Measurements from ENCODE around the gene CLDN1.

The CLDN1 gene

DNA sequence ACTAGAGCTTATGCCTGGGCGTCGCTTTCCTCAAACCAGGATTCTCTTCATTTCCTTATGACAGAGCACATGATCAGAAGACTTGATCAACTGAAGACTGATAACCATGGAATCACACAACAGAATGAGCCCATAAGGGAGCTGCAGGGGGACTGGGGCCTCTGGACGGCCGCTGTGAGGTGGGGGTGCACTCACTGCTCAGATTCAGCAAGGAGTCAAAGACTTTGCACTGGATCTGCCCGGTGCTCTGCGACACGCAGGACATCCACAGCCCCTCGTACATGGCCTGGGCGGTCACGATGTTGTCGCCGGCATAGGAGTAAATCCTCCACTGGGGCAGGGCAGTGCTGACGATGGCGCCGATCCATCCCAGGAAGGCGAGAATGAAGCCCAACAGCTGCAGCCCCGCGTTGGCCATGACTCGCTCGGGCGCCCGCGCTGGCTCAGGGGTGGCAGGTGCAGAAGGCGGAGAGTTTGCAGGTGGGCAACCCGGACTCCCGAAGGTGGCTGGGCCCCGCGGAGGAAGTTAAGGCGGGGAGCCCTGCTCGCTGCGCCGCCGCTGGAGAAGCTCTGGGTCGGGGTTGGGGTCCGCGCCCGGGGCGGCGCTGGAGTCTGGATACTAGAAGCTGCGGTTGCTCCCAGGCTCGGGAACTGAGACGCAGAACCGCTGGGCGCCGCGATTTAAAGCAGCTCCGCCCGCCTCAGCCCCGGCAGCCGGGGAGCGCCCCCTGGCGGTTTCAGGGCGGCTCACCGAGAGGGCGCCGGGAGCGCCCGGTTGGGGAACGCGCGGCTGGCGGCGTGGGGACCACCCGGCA, at the start of gene CLDN1:
Gene CLDN1, minus strand, starts transcription at position 658 of the 815 bp plus-strand sequence. Its CDS starts 240 bp downstream, at position 418.
- DNase-seq, result peak; percentile 18

DNA sequence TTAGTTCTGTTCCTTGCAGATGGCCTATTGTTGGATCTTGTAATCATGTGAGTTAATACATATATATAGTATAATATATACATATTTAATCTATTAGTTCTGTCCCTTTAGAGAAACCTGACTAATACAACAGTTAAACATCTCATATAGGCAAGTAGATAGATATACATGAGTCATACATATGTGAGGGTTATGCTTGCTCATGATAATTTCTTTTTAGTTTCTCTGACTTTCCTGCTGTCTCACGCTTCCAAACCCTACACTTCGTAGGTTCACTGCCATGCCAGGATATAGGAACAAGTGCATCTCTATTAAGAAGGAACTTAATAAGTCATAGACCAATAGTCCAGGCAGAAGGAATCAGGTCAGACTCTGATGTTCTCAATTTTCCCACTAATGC, 48.9 kb upstream of the CLDN1 start:
- no peak for DNase-seq

GRCh38 chr3:190370369-190370768, 48.1 kb upstream of the CLDN1 start:
- no peak for DNase-seq

- DNase-seq, result no peak
Measured at GRCh38 chr3:190369668-190370295, 47.5 kb upstream of the CLDN1 start.

- DNase-seq, result no peak
Measured at GRCh38 chr3:190368881-190369280, 46.6 kb upstream of the CLDN1 start.

DNA sequence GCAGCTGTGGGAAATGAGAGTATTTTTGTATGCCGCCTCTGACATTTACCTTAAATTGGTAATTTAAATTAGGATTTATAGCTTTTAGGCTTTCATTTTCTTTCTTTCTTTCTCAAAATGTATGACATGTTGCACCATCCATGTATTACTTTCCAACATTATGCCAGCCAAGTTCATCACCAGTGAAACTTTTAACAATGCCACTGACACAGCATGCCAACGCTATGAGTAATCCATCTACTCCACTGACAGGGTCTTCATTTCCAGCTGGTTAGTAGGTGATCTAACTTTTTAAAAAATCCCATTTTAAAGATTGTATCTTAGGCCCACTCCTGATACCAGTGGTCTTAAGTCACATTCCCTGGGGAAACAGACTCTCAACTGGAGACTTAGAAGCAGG, 43.9 kb upstream of the CLDN1 start:
- no peak for DNase-seq

GRCh38 chr3:190362258-190362657, 40.0 kb upstream of the CLDN1 start:
- no peak for DNase-seq

DNA sequence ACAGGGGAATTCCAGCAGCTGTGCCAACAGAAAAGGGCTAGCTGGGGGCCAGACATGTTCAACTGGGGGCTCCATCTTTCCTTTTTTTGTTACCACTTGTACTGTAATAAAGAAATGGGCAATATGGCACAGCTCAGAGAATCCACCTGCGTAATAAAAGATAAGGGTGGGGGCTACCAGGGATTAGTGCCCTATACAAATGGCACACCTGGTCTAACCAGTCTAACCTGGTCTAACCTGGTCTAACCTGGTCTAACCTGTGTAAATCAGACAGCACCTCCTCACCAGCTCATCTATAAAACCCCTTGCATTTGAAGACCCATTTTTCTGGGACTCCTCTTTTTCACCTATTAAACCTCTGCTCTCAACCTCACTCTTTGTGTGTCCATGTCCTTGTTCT, 39.5 kb upstream of the CLDN1 start:
- no peak for DNase-seq

DNA sequence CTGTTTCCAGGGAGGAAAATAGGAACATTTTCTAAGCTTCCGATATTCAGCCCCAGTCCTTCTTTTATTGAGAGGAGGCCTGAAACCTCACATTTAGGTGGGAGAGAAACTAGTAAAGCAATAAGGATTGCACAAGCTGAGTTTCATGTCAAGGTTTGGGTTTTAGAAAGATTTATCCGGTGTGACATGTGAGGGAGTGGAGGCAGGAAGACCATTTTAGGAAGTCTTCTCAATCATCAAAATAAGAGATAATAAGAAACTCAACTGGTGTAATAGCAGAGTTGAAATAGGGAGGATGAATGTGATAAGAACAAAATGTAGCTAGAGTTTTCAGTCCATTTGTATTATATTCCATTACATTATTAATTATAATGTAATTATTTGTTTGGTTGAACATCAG, 38.0 kb upstream of the CLDN1 start:
- DNase-seq, result no peak

- no peak for DNase-seq
Measured at GRCh38 chr3:190359813-190360212, 37.6 kb upstream of the CLDN1 start.

- no peak for DNase-seq
Measured at GRCh38 chr3:190357468-190357867, 35.2 kb upstream of the CLDN1 start.

DNA sequence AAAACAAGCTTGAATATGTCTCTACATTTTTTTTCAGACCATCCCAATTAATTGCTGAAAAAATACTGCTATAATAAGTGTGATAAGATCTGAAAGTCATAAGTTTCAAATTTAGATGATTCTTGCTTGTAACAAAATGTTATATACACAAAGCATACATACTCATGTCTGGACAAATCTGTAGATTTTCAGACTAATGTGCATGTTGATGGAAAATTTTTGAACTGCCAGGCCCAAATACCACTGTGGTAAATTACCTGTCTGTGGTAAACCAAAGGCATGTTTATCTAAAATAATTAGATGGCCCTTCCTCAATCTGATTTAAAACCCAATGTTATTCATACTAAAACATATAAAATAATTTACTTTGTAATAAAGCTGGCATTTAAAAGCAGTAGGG, 34.0 kb upstream of the CLDN1 start:
- no peak for DNase-seq

GRCh38 chr3:190352861-190353457, 30.7 kb upstream of the CLDN1 start:
- no peak for DNase-seq

DNA sequence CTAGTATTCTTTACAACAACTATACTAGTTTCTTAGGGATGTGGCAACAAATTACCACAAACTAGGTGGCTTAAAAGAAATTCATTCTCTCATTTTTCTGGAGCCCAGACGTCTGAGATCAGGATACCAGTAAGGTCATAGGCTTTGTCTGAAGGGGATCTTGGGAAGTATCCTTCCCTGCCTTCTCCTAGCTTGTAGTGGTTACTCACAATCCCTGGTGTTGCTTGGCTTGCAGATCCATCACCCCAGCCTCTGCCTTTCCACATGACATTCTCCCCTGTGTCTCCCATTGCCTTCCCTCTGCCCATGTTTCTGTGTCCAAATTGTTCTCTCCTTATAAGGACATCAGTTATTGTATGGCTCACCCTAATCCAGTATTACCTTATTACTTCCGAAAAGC, 24.3 kb upstream of the CLDN1 start:
- DNase-seq, result no peak

DNA sequence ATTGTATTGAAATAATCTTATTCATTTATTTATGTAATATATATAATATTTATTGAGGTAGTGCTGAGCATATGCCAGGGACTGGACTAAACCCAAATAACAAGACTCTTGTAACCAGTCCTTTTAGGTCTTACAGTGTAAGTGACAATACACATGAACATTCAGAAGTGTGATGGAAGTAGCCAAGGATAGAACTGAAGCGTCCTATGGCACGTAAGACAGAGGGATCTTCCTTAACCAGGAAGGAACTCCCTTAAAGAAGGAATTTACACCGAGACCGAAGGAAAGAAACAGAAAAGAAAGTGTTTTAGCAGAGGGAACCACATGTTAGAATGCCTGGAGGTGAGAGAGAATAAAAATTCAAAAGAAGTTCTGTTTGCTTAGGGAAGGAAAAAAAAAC, 23.6 kb upstream of the CLDN1 start:
- no peak for DNase-seq

DNA sequence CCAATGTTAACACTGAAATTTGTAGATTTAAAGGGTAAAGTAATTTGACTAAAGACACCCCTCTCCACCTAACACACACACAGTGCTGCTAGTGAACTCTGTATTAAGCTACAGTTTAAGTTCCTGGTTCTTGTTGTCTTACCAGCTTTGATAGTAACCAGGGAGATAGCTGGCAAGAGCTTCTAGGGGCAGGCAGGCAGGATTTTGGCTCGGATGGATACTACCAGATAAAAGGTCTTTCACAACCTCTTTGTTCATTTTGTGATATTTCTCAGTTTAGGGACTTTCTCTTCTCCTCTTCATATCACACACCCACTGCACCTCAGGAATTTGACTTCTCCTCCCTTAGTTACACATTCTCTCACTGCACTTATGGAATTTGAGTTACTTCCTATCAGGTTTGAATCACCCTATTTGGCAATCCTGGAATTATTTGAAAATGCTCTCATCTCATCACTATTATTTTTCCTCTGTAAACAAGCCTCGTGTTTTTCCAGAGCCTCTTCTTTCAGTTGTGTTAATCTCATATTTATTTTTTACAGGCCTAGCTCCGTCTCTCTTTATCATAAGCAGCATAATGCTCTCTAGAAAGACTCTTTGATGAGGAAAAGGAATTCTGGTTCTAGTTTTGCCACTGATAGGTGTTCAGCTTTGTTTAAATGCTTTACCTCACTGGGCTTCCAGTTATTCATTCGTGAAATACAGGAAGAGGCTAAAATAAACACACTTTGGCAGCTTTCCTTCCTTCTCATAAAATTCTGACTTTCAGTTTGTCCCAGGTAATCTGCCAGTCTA, 23.0 kb upstream of the CLDN1 start:
- DNase-seq, result no peak

- no peak for DNase-seq
Measured at GRCh38 chr3:190340071-190340470, 17.8 kb upstream of the CLDN1 start.

DNA sequence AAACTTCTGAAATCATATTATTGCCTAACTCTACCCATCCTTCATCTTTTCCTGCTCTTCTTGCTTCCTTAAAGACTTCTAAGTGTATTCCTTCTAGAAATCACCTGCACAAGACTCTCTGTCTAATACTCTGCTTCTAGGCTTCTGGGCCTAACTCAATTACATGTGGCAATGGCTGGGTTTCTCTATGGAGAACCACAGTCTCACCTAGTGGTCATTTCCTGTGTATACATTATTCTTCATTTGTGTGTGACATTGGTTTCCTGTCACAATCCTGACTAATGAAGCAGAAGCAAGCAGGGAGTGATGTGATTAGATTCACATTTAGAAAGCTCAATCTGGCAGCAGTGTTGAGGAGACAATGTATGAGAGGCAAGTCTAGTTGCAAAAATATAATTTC, 16.9 kb upstream of the CLDN1 start:
- no peak for DNase-seq

GRCh38 chr3:190338717-190339116, 16.5 kb upstream of the CLDN1 start:
- no peak for DNase-seq

DNA sequence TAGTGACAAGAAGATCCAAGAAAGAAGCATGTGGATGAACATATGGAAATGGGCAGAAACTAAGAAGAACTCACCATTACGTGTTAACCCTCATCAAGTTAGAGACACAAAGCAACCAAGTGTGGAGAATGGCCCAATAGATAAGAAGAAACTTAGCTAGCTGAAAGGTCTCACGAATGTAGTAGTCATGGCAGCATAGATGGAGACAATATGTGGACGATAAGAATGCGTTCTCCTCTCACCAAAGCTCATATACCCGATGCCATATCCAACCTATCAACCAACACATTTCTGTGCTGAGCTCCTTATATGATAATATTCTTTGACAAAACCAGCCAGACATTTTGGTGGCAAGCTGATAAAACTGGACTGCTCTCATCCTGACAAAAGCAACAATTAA, 15.1 kb upstream of the CLDN1 start:
- DNase-seq, result no peak

DNA sequence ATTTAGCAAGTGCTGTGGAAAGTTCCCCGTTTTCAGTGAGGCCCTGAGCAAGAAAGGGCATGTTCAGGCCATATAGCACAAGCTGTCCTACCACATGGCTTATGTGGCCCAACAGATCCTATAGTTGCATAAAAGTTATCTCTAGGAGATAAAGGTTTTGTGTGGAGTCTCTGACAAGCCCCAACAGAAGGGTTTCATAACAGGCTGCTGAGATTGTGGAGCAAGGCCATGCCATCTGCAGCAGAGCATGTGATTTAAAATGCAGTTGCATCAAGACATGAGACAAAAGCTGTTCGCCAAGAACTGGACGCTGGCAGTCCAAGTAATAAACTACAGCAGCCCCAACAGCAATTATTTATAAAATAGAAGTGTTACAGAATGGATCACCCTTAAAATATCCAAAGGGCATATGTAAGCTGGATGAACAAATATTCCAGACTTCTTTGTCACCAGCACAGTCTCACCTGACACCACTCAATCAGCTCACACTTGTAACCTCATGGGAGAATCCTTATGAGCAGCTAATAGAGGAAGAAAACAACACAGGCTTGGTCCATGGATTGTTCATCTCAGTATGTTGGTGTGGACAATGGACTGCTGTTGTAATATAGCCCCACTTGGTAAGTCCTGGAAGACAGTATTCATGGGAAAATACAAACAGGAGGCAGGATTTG, 14.4 kb upstream of the CLDN1 start:
- DNase-seq, result no peak

GRCh38 chr3:190333961-190334360, 11.7 kb upstream of the CLDN1 start:
- DNase-seq, result no peak
